ENCODE data around the gene SETBP1.

SETBP1 gene

GRCh38 chr18:44950685-44951195, 270.1 kb downstream of the SETBP1 start:
- no peak for DNase-seq

- DNase-seq: no peak
Measured at GRCh38 chr18:44951748-44952147, 271.1 kb downstream of the SETBP1 start.

- no peak for DNase-seq
Measured at GRCh38 chr18:44954257-44954656, 273.6 kb downstream of the SETBP1 start.

GRCh38 chr18:44955825-44956224, 275.1 kb downstream of the SETBP1 start:
- DNase-seq: no peak

GRCh38 chr18:44957025-44957424, 276.3 kb downstream of the SETBP1 start:
- no peak for DNase-seq

GRCh38 chr18:44957461-44957860, 276.8 kb downstream of the SETBP1 start:
- no peak for DNase-seq

GRCh38 chr18:44958040-44958439, 277.4 kb downstream of the SETBP1 start:
- no peak for DNase-seq

GRCh38 chr18:44958455-44958854, 277.8 kb downstream of the SETBP1 start:
- no peak for DNase-seq

GRCh38 chr18:44959013-44959412, 278.3 kb downstream of the SETBP1 start:
- DNase-seq: no peak

GRCh38 chr18:44960580-44960979, 279.9 kb downstream of the SETBP1 start:
- no peak for DNase-seq

- DNase-seq: no peak
Measured at GRCh38 chr18:44961288-44961995, 280.8 kb downstream of the SETBP1 start.

- no peak for DNase-seq
Measured at GRCh38 chr18:44967599-44967998, 286.9 kb downstream of the SETBP1 start.

GRCh38 chr18:44968336-44968735, 287.6 kb downstream of the SETBP1 start:
- no peak for DNase-seq

GRCh38 chr18:44969214-44969795, 288.6 kb downstream of the SETBP1 start:
- DNase-seq: no peak

- DNase-seq: no peak
Measured at GRCh38 chr18:44973282-44973681, 292.6 kb downstream of the SETBP1 start.

GRCh38 chr18:44974174-44974573, 293.5 kb downstream of the SETBP1 start:
- no peak for DNase-seq

- DNase-seq: no peak
Measured at GRCh38 chr18:44977856-44978255, 297.2 kb downstream of the SETBP1 start.

- no peak for DNase-seq
Measured at GRCh38 chr18:44979748-44980147, 299.1 kb downstream of the SETBP1 start.

GRCh38 chr18:44981121-44981520, 300.4 kb downstream of the SETBP1 start:
- no peak for DNase-seq

- no peak for DNase-seq
Measured at GRCh38 chr18:44986933-44987332, 306.2 kb downstream of the SETBP1 start.

GRCh38 chr18:44987371-44987770, 306.7 kb downstream of the SETBP1 start:
- DNase-seq: no peak

- no peak for DNase-seq
Measured at GRCh38 chr18:44988821-44989587, 308.3 kb downstream of the SETBP1 start.

- DNase-seq: no peak
Measured at GRCh38 chr18:44996261-44996660, 315.6 kb downstream of the SETBP1 start.

GRCh38 chr18:44997174-44997573, 316.5 kb downstream of the SETBP1 start:
- no peak for DNase-seq

Data from amniotic stem cell (primary cell).